Ascending aorta (tissue), 2 donors: ENCODE results near the gene NOL7. TPM values are rescaled to one million over a fixed set of nuclear protein-coding genes. Genes with fewer than 3 reads are reported as not detected.

Experiments used
- DNase-seq, 2 donors: peaks; one replicate each; pipeline ENCODE4 v3.0.0-alpha.2; 2019; ENCODE audit warnings: low spot score in 2 of 2
- H3K27ac ChIP-seq, 2 donors: fragments of 200-600 bp; sonication (generic); one replicate each; pipeline ENCODE4 v1.5.1; 2016 to 2017; ENCODE audit warnings: mild to moderate bottlenecking in 1 of 2
- H3K27me3 ChIP-seq: fragments of 200-600 bp; sonication (generic); one replicate; pipeline ENCODE4 v1.5.1; 2017
- H3K36me3 ChIP-seq, 2 donors: fragments of 200-600 bp; sonication (generic); one replicate each; pipeline ENCODE4 v1.5.1; 2016
- H3K4me1 ChIP-seq, 2 donors: fragments of 200-600 bp; sonication (generic); one replicate each; pipeline ENCODE4 v1.5.1; 2016 to 2017; ENCODE audit warnings: mild to moderate bottlenecking in 1 of 2
- H3K4me3 ChIP-seq, 2 donors: fragments of 200-600 bp; sonication (generic); one replicate each; pipeline ENCODE4 v1.5.1; 2016 to 2017; ENCODE audit warnings: mild to moderate bottlenecking in 1 of 2
- H3K9me3 ChIP-seq, 2 donors: fragments of 200-600 bp; sonication (generic); one replicate each; pipeline ENCODE4 v1.5.1; 2016
- CTCF ChIP-seq, 3 experiments: fragments of 200-600 bp in 2 of 3; fragments of 450-650 bp in 1 of 3; sonication (generic) in 2 of 3; IDR thresholded peaks; one replicate each; pipeline ENCODE4 v1.5.1; 2016 to 2019; ENCODE audit warnings: antibody characterized with exemption in 3 of 3, mild to moderate bottlenecking in 1 of 3, moderate library complexity in 1 of 3
- intact Hi-C: fragments of 100-400 bp; cut with DNase I; formaldehyde crosslinking; loops from one replicate; pipeline ENCODE4 v1.15.1; 2023
- total RNA-seq: library from RNA; depleted of rRNA; stranded (reverse); fragments of >200 nt; gene quantifications from one replicate; pipeline ENCODE4 v1.1.0, GENCODE V29; 2016

The NOL7 gene
- total RNA-seq, 1 donor from 2014 or later = 32.2 TPM

DNA sequence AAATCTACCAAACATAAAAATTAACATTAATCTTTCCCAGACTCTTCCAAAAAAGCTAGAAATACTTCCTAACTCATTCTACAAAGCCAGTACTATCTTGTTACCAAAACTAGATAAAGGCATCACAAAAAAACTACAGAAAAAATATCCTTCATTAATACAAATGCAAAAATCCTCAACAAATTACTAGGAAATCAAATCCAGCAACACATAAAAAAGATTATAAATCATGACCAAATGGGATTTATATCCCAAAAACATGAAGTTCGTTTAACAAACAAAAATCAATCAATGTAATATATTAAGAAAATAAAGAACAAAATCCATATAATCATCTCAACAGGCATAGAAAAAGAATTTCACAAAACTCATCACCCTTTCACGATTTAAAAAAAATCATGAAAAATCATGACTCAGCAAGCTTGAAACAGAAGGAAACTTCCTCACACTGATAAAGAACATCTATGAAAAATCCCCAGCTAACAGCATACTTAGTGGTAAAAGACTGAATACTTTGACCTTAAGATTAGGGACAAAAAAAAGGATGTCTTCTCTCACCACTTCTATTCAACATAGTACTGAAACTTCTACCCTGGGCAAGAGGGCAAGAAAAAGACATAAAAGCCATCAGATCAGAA is 53.3 kb downstream of the NOL7 start:
- Histone ChIP-seq H3K4me3 (no peak overlapping the region), H3K27ac (no peak overlapping the region), H3K27me3 (no peaks in the 10 kb centered on the region), H3K36me3 (no peaks in the 10 kb centered on the region), H3K9me3 (no peaks in the 10 kb centered on the region), H3K4me1 (peaks cover 0 to 11% of the 10 kb centered on the region in 2 donors)
- no peak for TF ChIP-seq CTCF (IDR thresholded peaks at IDR 0.05)
- intact Hi-C loops = no loop called here
- no peak for DNase-seq

DNA sequence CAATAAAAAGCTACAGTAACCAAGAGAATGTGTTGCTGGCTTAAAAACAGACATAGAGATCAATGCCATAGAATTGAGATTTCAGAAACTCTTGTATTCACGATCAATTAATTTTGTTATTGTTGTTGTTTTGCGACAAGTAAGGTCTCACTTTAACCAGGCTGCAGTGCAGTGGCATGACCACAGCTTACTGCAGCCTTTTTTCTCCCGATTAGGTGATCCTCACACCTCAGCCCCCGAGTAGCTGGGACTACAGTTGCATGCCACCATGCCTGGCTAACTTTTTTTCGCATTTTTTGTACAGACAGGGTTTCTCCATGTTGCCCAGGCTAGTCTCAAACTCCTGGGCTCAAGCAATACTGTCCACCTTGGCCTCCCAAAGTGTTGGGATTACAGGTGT is 54.3 kb downstream of the NOL7 start:
- Histone ChIP-seq H3K27ac (no peak overlapping the region), H3K4me3 (no peak overlapping the region), H3K9me3 (no peaks in the 10 kb centered on the region), H3K4me1 (peaks cover 0 to 11% of the 10 kb centered on the region in 2 donors), H3K27me3 (no peaks in the 10 kb centered on the region), H3K36me3 (no peaks in the 10 kb centered on the region)
- DNase-seq = no peak
- intact Hi-C loops = no loop called here
- TF ChIP-seq CTCF (IDR thresholded peaks at IDR 0.05) = no peak

Other genes with a start within 250 kb of the NOL7 start
- gene GFOD1, start 127.7 kb upstream of the NOL7 start, total RNA-seq = 28.7 TPM
- 3.0 TPM for gene SIRT5, start 40.7 kb upstream of the NOL7 start, total RNA-seq
- 26.3 TPM for gene RANBP9, start 96.5 kb downstream of the NOL7 start, total RNA-seq
- 2.8 TPM for gene MCUR1, start 199.2 kb downstream of the NOL7 start, total RNA-seq